Endothelial cell of umbilical vein (primary cell): ENCODE results near the gene ABCG2. TPM values are rescaled to one million over a fixed set of nuclear protein-coding genes. Genes with fewer than 3 reads are reported as not detected.
"Not testable (repeated sequence)": the region's sequence is repeated elsewhere in the genome, so short reads cannot be mapped to it uniquely, and the experiment has no call there.

ENCODE experiments used
- BruUV-seq: library from RNA; stranded (reverse); fragments of 400-500 nt; replicated peaks from 2 replicates; lab custom pipeline; 2021; lab: Mats Ljungman, UMichigan
- CTCF ChIA-PET: fragments of 300-600, 350-600 bp; sonication (Branson Sonifier 250); formaldehyde crosslinking; loops from one replicate; lab custom pipeline; 2021; ENCODE audit warnings: antibody characterized with exemption, inconsistent platforms; lab: Charles Lee
- POLR2A ChIA-PET: fragments of 300-600, 350-600 bp; sonication (Branson Sonifier 250); formaldehyde crosslinking; loops from one replicate; lab custom pipeline; 2021; ENCODE audit warnings: antibody characterized with exemption, inconsistent platforms; lab: Charles Lee
- DNase-seq: peaks from one replicate; pipeline ENCODE4 v3.0.0-alpha.2; 2011; ENCODE audit warnings: low read depth, low spot score
- FAIRE-seq: peaks from 2 replicates; lab custom pipeline; 2011; peaks lifted over from hg19 to GRCh38; lab: Jason Lieb, UNC
- H2AFZ ChIP-seq: 2 replicates; pipeline ENCODE4 v1.6.0; 2012; ENCODE audit warnings: low read depth, low read length, control low read depth, inconsistent platforms
- H3K27ac ChIP-seq: 2 replicates; pipeline ENCODE4 v1.5.1; 2011; ENCODE audit warnings: low read depth, mild to moderate bottlenecking, control low read depth, low read length, moderate library complexity; ENCODE audit not compliant: insufficient read depth
- H3K27me3 ChIP-seq, 2 experiments: 2 replicates each; pipeline versions ENCODE4 v1.6.0 to v1.6.1; 2011; ENCODE audit warnings: low read length in 2 of 2, mixed read lengths in 1 of 2; ENCODE audit not compliant: control insufficient read depth in 2 of 2, insufficient read depth in 2 of 2
- H3K36me3 ChIP-seq, 2 experiments: 2 replicates in 1 of 2; 3 replicates in 1 of 2; pipeline ENCODE4 v1.5.1; 2011; ENCODE audit warnings: low read length in 2 of 2, mild to moderate bottlenecking in 1 of 2, moderate library complexity in 1 of 2; ENCODE audit not compliant: control insufficient read depth in 2 of 2, insufficient read depth in 2 of 2; ENCODE audit errors: extremely low read depth in 1 of 2
- H3K4me1 ChIP-seq: 3 replicates; pipeline ENCODE4 v1.5.1; 2011; ENCODE audit warnings: mild to moderate bottlenecking, low read length; ENCODE audit not compliant: control insufficient read depth, insufficient read depth; ENCODE audit errors: extremely low read depth
- H3K4me2 ChIP-seq: 2 replicates; pipeline ENCODE4 v1.6.1; 2011; ENCODE audit warnings: low read length, control low read depth, mixed read lengths; ENCODE audit not compliant: insufficient read depth
- H3K4me3 ChIP-seq, 3 experiments: fragments of 200-600 bp in 1 of 3; sonication (generic), shearing (Covaris generic) in 1 of 3; replicated peaks in 1 of 3; 2 replicates each; pipeline ENCODE4 v1.5.1; 2011 to 2016; ENCODE audit warnings: control low read depth in 3 of 3, low read length in 3 of 3, mild to moderate bottlenecking in 2 of 3, inconsistent platforms in 1 of 3, low read depth in 1 of 3, moderate library complexity in 1 of 3; ENCODE audit not compliant: insufficient read depth in 1 of 3
- H3K79me2 ChIP-seq: 2 replicates; pipeline ENCODE4 v1.6.0; 2012; ENCODE audit warnings: low read length, inconsistent platforms; ENCODE audit not compliant: control insufficient read depth, insufficient read depth
- H3K9ac ChIP-seq: replicated peaks from 2 replicates; pipeline ENCODE3; 2011; ENCODE audit warnings: low read length, control low read depth; ENCODE audit not compliant: insufficient read depth; ENCODE audit errors: extremely low read depth
- H3K9me1 ChIP-seq: replicated peaks from 3 replicates; pipeline ENCODE4 v1.6.0; 2011; ENCODE audit warnings: mild to moderate bottlenecking, low read length; ENCODE audit not compliant: control insufficient read depth, insufficient read depth; ENCODE audit errors: extremely low read depth
- H3K9me3 ChIP-seq: replicated peaks from 2 replicates; pipeline ENCODE4 v1.5.1; 2012; ENCODE audit warnings: low read length, inconsistent platforms; ENCODE audit not compliant: control insufficient read depth, insufficient read depth
- H4K20me1 ChIP-seq: replicated peaks from 2 replicates; pipeline ENCODE3; 2011; ENCODE audit warnings: mild to moderate bottlenecking, low read length; ENCODE audit not compliant: control insufficient read depth, insufficient read depth; ENCODE audit errors: extremely low read depth
- EZH2 ChIP-seq: IDR thresholded peaks from 2 replicates; pipeline ENCODE4 v1.6.1; 2012; ENCODE audit warnings: borderline replicate concordance, low read depth, mild to moderate bottlenecking, moderate library complexity, low read length, inconsistent platforms; ENCODE audit not compliant: severe bottlenecking
- JUN ChIP-seq: IDR thresholded peaks from 2 replicates; pipeline ENCODE4 v1.6.1; 2011; ENCODE audit warnings: borderline replicate concordance, low read depth; ENCODE audit not compliant: insufficient read length, insufficient read depth
- dilution Hi-C: fragments of 300-500 bp; cut with MboI; formaldehyde crosslinking; loops from one replicate; pipeline ENCODE4 v1.15.0; 2019; ENCODE audit warnings: low sequenced_read_pairs; ENCODE audit not compliant: extremely low pct_ligation_motif_present
- intact Hi-C: fragments of 100-400 bp; cut with micrococcal nuclease; formaldehyde crosslinking; loops from one replicate; pipeline ENCODE4 v1.10.0; 2022
- polyA plus RNA-seq, 4 experiments: library from polyadenylated mRNA; depleted of rRNA in 3 of 4; stranded (reverse) in 3 of 4; unstranded in 1 of 4; fragments of >200 nt; gene quantifications; 2 replicates each; pipeline versions ENCODE4 v1.2.1 to v1.2.3, GENCODE V29; 2011 to 2012; ENCODE audit warnings: missing spikeins in 1 of 4
- total RNA-seq: library from RNA; stranded (reverse); gene quantifications from 2 replicates; pipeline ENCODE4 v1.2.3, GENCODE V29; 2021

The ABCG2 gene
- total and polyA plus RNA-seq, 2 donors (not counting 3 experiments of a cell fraction or from before 2014, with no cell fraction given) = 3.4 to 5.0 TPM

DNA sequence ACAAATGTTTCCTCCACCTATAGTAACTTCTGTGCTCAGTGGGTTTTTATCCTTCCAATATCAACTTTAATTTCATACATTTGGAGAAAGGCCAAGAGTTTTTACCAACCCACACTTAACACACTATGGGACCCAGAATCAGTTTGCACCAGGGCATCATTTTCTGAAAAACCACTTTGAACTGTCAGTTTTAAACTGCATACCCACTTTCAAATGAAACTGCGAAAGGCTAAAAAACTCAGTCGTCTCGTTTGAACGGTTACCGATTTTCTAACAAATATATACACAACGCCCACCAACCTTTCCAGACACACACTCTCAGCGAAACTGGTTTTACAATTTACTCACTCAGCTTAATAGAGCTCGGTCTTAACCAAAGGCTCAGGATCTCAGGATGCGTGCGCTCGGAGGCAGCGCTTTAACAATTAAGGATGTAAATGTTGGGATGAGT lies 376 bp downstream of the ABCG2 start:
- ChIA-PET POLR2A (no interaction called here), CTCF (interaction anchor here (1.0 to 2.0 kb wide), 4 partner anchors 9 to 357 kb away, joined by 3 to 5 read pairs (median 4); no protein-coding TSS in a partner anchor)
- H3K79me2 ChIP-seq = no peaks in the 10 kb centered on the region
- H3K4me1 ChIP-seq = peaks cover 12% of the 10 kb centered on the region
- H2AFZ ChIP-seq = peak overlapping the region; percentile 99
- H3K9ac ChIP-seq = peak overlapping the region; percentile 51
- no peaks in the 10 kb centered on the region for H3K9me1 ChIP-seq
- H3K4me3 ChIP-seq = peak overlapping the region; percentile 48 to 74 (median 52)
- no peaks in the 10 kb centered on the region for H3K27me3 ChIP-seq
- intact Hi-C loops = loop anchor here (2.0 to 5.0 kb wide), 3 partner anchors 47 to 91 kb away; no protein-coding TSS in a partner anchor
- TF ChIP-seq EZH2 (no peak), JUN (peak; percentile 31)
- no TSS peak for BruUV-seq
- FAIRE-seq (no peak), DNase-seq (no peak)
- H3K36me3 ChIP-seq = no peaks in the 10 kb centered on the region
- no peak overlapping the region for H3K27ac ChIP-seq
- no peaks in the 10 kb centered on the region for H4K20me1 ChIP-seq
- dilution Hi-C loops = no loop called here
- no peaks in the 10 kb centered on the region for H3K9me3 ChIP-seq
- peak overlapping the region; percentile 62 for H3K4me2 ChIP-seq

GRCh38 chr4:88152331-88152730 lies 6.1 kb downstream of the ABCG2 start:
- H4K20me1 ChIP-seq, DNase-seq, H2AFZ ChIP-seq, FAIRE-seq, intact Hi-C loops, H3K4me3 ChIP-seq, H3K27me3 ChIP-seq, H3K9ac ChIP-seq, POLR2A ChIA-PET, H3K9me1 ChIP-seq, H3K4me2 ChIP-seq, H3K9me3 ChIP-seq, H3K79me2 ChIP-seq, BruUV-seq, dilution Hi-C loops, H3K36me3 ChIP-seq, H3K27ac ChIP-seq, H3K4me1 ChIP-seq: not testable (repeated sequence)
- CTCF ChIA-PET = interaction anchor here (1.5 kb wide), 1 partner anchor 9 kb away, joined by 4 read pairs; no protein-coding TSS in a partner anchor
